Heart left ventricle (tissue), 13 donors: ENCODE results near the gene RIOK2.

Experiments used
- CTCF ChIP-seq, 12 donors: fragments of 200-600 bp; sonication (generic) in 4 of 12; IDR thresholded peaks; one replicate each; pipeline versions ENCODE4 v1.5.0 to v1.8.0; 2018 to 2022; ENCODE audit warnings: antibody characterized with exemption in 12 of 12, mild to moderate bottlenecking in 5 of 12
- POLR2A ChIP-seq, 2 donors: fragments of 450-650 bp; IDR thresholded peaks; one replicate each; pipeline ENCODE4 v1.6.1; 2017; ENCODE audit warnings: antibody characterized with exemption in 2 of 2, mild to moderate bottlenecking in 2 of 2, moderate library complexity in 2 of 2
- donor health status: ischemic (EF 13 %, LVEDD 7.1; RV severe dilation, severe dysfunction).
- donor health status: DM: no; HTN: yes; CAD: no.
- donor health status: DM: no; HTN: no; CAD: no.
- donor health status: ischemic (EF 25% LVEDD 6.9; RV normal size, moderate dysfunction).
- donor health status: ischemic (EF 25% LVEDD 5.7; RV mildly dilated, moderate dysfunction).
- donor health status: ischemic (EF 35%, LVEDD 5.7; RV mildly dilated, moderate dysfunction).
- donor health status: nonischemic (EF 11% LVEDD 7.7; RV severe dilation, severe dysfunction).
- donor health status: DM: yes; HTN: yes; CAD: no.
- donor health status: PGD.
- donor health status: ischemic (EF 29% LVEDD 5.4; RV normal size, mild dysfunction).
- donor health status: nonischemic (EF 23%, LVEDD 6.1; RV moderate dilation, normal function).

GRCh38 chr5:97151370-97151769, 31.7 kb downstream of the RIOK2 start:
- no peak for TF ChIP-seq CTCF (IDR thresholded peaks at IDR 0.05)
- TF ChIP-seq POLR2A (IDR thresholded peaks at IDR 0.05): no peak
